Brain microvascular endothelial cell (primary cell): ENCODE results near the gene STMN3.
A peak's percentile ranks its signal among the peaks of the same experiment; 100 is the strongest.

ENCODE experiments used
- DNase-seq: peaks from one replicate; pipeline ENCODE4 v3.0.0-alpha.2; 2020
- H3K27ac ChIP-seq: fragments of 250-450 bp; sonication (Bioruptor Pico); 2 replicates; pipeline ENCODE4 v1.5.1; 2020; ENCODE audit warnings: mild to moderate bottlenecking, moderate library complexity
- H3K27me3 ChIP-seq: fragments of 250-450 bp; sonication (Bioruptor Pico); replicated peaks from 2 replicates; pipeline ENCODE4 v1.5.1; 2020; ENCODE audit warnings: mild to moderate bottlenecking
- H3K36me3 ChIP-seq: fragments of 250-450 bp; sonication (Bioruptor Pico); replicated peaks from 2 replicates; pipeline ENCODE4 v1.5.1; 2020; ENCODE audit warnings: mild to moderate bottlenecking
- H3K4me3 ChIP-seq: 2 replicates; pipeline ENCODE4 v1.5.1; 2011; ENCODE audit warnings: low read depth, mild to moderate bottlenecking, control low read depth, low read length, moderate library complexity
- CTCF ChIP-seq: IDR thresholded peaks from 2 replicates; pipeline ENCODE4 v1.5.1; 2011; ENCODE audit warnings: low read depth, mild to moderate bottlenecking, moderate library complexity, low read length, control low read depth, inconsistent platforms; ENCODE audit errors: missing control alignments
- in situ Hi-C: cut with HindIII; loops from 2 replicates; pipeline ENCODE4 v1.10.0; 2017; ENCODE audit warnings: low sequenced_read_pairs, low pct_ligation_motif_present

The STMN3 gene

DNA sequence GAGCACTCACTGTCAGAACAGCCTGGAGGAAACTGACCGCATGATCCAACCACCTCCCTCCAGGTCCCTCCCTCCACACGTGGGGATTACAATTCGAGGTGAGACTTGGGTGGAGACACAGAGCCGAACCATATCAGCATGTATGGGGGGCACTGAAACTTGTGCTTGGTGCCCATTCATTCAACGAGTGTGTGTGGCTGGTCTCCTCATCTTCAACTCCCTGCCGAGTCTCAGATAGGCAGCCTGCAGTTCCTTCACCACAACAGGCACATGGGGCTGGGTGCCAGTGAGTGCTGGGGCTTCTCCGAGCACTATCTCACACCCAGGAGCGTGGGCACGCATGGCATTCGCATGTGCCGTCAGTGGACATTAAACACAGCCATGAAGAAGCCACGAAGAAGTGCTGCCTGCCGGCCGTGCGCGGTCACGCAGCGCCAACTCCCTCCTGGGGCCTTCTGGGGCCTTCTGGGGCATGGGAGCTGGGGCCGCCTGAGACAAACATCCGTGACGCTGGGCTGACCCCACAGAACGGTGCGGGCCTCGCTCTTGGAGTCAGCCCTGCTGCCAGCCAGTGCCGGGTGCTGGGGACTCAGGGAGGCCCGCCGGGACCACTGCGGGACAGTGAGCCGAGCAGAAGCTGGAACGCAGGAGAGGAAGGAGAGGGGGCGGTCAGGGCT lies 4.2 kb upstream of the STMN3 start:
- in situ Hi-C loops = no loop called here
- peak overlapping the region; percentile 41 for H3K27ac ChIP-seq
- H3K4me3 ChIP-seq = peak overlapping the region; percentile 90
- H3K36me3 ChIP-seq = peaks cover 9% of the 10 kb centered on the region
- TF ChIP-seq CTCF = no peak
- DNase-seq = no peak
- H3K27me3 ChIP-seq = no peaks in the 10 kb centered on the region

GRCh38 chr20:63656451-63656850 lies 3.2 kb upstream of the STMN3 start:
- TF ChIP-seq CTCF = no peak
- H3K27ac ChIP-seq = no peak overlapping the region
- in situ Hi-C loops = no loop called here
- H3K27me3 ChIP-seq = no peaks in the 10 kb centered on the region
- no peak overlapping the region for H3K4me3 ChIP-seq
- no peak for DNase-seq
- no peaks in the 10 kb centered on the region for H3K36me3 ChIP-seq

DNA sequence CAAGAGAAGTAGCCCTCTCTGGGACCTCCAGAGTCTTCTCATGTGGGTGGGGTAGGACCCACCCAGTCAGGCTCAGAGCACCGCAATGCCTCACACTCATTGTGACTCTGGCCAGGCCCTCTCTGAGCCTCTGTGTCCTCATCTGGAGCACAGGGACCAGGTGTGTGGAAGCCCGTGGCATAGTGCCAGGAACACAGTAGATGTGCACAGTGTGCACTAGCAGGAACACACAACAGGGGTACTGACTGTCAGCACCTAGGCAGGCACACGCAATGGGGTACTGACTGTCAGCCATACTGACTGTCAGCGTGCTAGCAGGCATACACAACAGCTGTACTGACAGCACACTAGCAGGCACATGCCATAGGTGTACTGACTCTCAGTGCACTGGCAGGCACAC lies 2.0 kb upstream of the STMN3 start:
- H3K36me3 ChIP-seq = no peaks in the 10 kb centered on the region
- H3K27ac ChIP-seq = no peak overlapping the region
- H3K4me3 ChIP-seq = no peak overlapping the region
- in situ Hi-C loops = no loop called here
- TF ChIP-seq CTCF = no peak
- no peak for DNase-seq
- no peaks in the 10 kb centered on the region for H3K27me3 ChIP-seq

DNA sequence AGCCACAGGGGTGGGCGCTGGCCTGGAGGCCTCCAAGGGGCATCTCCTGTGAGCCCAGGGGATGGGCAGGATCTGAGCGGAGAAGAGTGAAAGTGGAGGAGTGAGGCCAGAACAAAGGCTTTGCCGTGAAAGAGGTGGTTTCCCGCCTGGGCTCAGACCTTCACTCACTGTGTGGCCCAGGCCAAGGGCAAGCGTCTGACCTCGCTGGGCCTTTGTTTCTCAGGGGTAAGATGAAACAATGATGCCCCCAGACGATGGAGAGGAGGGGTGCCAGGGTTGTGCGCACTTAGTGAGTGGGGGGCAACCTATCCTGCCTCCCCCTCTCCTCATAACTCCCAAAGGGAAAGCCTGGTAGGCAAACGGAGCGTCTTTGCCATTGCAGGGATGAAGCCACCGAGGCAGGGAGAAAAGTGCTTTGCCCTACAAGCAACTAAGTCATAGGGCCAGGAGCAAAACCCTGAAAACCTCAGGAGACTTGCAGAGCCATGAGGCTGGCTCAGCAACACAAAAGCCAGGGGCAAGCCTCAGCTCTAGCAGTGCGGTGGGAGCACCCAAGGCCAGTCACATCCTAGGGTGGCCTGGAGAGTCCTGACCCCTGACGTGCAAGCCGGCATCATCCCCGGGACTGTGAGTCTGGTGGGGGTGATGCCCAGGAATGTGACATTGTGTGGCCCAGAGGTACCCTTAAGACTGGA lies 897 bp upstream of the STMN3 start:
- H3K4me3 ChIP-seq = no peak overlapping the region
- in situ Hi-C loops = no loop called here
- H3K36me3 ChIP-seq = no peaks in the 10 kb centered on the region
- no peak for TF ChIP-seq CTCF
- H3K27me3 ChIP-seq = no peaks in the 10 kb centered on the region
- no peak for DNase-seq
- no peak overlapping the region for H3K27ac ChIP-seq

- no peak for TF ChIP-seq CTCF
- Histone ChIP-seq H3K27me3 (no peaks in the 10 kb centered on the region), H3K36me3 (no peaks in the 10 kb centered on the region), H3K27ac (no peak overlapping the region), H3K4me3 (peak overlapping the region; percentile 49)
- in situ Hi-C loops = no loop called here
- no peak for DNase-seq
These were observed 838 bp downstream of the STMN3 start for GRCh38 chr20:63652192-63652980.
